ENCODE results near the gene DNASE2.
"Not testable (repeated sequence)": the region's sequence is repeated elsewhere in the genome, so short reads cannot be mapped to it uniquely, and the experiment has no call there.

Gene DNASE2, protein sequence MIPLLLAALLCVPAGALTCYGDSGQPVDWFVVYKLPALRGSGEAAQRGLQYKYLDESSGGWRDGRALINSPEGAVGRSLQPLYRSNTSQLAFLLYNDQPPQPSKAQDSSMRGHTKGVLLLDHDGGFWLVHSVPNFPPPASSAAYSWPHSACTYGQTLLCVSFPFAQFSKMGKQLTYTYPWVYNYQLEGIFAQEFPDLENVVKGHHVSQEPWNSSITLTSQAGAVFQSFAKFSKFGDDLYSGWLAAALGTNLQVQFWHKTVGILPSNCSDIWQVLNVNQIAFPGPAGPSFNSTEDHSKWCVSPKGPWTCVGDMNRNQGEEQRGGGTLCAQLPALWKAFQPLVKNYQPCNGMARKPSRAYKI

DNA sequence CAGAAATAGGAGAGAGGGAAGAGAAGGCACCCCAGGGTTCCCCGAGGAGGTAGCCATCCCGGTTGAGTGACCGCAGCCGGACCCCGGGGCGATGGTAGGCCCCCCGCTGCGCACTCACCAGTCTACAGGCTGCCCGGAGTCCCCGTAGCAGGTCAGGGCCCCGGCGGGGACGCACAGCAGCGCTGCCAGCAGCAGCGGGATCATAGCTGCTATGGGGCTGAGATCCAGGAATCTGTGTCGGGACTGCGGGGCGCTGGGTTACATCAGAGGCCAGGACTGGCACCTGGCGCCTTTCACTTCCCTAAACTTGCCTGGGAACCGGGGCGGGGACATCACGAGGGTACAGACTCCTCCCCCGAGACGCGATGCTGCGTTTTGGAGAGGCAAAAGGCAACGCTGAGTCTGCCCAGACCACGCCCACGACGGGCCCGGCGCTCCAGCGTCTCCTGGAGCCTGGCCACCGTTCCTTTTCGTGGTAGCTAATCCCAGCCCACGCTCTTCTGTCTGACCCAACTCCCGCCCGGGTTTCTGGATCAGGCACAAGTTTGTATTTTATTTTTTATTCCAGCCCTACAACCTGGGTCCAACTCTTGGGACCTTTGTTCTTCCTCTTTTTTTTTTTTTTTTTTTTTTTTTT, at the start of gene DNASE2:
DNASE2 (minus strand) TSS at position 278 of the 637 bp plus-strand sequence; CDS start at position 204, 74 bp downstream.
- peak; percentile 88 for DNase-seq

DNA sequence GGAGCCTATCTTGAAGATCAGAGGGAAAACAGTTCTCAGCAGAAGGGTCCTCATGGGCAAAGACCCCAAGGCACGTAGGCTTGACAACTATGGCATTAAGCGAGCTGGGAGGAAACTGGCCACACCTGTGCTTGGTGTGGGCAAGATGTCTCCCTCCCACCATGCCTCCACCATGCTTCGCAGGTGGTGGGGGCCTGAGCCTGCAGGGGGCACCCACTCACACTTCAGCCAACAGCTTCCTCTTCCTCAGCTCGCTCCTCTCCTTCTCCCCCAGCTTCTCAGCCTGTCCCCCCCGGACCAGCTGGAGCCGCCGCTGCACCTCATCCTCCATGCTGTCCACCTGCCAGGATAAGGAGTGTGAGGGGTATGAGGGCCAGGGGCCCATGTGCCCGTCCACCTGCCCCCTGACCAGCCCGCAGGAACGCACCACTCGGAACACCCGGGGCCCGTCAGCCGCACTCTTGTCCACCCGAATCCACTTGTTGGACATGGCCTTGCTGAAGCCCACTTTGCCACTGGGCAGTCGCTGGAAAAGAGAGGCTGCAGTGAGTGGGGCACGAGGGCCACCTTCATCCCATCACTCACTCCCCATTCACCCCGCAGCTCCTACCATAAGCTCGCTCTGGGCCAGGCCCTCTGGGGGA, 48.9 kb upstream of the DNASE2 start:
- no peak for DNase-seq

DNA sequence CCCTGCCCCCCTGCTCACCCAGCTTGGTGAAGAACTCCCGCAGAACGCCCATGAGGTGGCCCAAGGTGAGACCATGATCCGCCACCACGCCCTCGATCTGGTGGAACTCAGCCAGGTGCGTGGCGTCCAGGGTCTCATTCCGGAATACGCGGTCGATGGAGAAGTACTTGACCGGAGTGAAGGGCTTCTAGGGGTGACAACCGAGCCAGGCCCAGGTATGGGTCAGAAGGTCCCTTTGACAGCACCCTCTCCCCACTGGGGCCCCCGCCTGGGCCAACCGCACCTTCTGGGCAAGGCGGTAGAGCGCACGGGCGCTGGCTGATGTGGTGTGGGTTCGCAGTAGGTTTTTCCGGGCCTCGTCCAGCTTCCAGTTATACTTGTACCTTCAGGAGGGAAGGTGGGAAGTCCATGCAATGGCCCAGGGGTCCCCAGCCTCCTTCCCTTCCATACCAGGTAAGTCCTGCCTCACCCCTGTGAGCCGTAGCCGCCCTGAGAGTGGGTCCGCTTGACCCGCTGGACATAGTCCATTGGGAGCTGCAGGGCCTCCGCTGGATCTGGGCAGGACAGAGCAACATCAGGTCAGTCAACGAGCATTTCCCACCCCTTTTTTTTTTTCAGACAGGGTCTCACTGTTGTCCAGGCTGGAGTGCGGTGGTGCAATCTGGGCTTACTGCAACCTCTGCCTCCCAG, 43.5 kb upstream of the DNASE2 start:
- DNase-seq = no peak

DNA sequence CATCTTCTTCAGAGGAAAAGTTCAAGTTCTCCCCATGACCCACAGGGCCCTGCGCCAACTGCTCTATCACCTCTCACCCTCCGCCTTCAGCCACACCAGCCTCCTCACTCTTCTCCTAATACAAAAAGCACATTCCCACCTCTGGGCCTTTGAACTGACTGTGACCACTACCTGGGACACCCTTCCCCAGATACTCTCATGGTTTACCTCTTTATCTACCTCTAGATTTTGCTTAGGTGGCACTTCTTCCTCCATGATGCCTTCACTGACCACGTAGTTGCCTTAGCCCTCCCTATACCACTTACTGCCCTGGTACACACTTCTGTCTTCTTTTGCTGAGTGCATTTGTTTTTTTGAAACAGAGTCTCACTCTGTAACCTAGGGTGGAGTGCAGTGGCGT, 41.7 kb upstream of the DNASE2 start:
- DNase-seq = no peak

DNA sequence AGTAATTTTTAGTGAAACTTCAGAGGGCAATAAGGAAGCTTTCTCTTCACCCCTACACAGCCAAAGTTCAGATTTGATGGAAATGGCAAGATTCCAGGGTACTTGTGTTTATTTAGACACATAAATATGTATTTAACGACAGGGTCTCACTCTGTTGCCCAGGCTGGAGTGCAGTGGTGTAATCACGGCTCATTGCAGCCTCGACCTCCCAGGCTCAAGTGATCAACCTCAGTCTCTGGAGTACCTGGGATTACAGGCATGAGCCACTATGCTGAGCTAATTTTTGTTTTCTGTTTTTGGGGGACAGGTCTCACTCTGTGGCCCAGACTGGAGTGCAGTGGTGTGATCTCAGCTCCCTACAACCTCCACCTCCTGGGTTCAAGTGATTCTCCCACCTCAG, 39.8 kb upstream of the DNASE2 start:
- DNase-seq = no peak

DNA sequence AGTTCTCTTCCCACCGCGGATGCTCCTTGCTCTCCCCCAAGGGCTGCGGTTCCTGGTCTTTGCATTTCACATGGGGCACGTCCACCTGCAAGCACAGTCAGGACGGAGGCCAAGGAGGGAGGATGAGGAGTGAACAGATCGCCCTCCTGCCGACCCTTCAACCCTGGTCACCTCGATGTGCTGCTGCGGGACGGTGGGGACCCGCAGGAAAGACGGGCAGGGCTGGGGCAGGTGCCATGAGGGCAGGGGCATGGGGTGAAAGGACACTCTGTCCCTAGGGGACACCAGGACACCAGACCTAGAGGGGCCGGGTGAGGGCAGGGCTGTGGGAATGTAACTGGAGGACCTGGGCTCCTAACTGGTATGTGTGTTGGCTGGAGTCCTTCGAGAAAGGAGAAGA, 37.0 kb upstream of the DNASE2 start:
- DNase-seq = no peak

DNA sequence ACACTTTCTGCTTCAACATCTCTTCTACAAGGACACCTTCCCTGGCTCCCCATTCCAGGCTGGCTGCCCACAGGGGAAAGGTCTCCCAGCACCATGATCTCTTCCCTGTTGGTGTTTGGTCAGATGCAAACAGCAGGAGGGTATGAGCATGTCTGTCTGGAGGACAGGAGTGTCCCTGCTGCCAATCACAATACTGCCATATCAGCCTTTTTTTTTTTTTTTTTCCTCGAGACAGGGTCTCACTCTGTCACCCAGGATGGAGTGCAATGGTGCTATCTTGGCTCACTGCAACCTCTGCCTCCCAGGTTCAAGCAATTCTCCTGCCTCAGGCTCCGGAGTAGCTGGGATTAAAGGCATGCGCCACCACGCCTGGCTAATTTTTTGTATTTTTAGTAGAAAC, 34.6 kb upstream of the DNASE2 start:
- not testable (repeated sequence) for DNase-seq

DNA sequence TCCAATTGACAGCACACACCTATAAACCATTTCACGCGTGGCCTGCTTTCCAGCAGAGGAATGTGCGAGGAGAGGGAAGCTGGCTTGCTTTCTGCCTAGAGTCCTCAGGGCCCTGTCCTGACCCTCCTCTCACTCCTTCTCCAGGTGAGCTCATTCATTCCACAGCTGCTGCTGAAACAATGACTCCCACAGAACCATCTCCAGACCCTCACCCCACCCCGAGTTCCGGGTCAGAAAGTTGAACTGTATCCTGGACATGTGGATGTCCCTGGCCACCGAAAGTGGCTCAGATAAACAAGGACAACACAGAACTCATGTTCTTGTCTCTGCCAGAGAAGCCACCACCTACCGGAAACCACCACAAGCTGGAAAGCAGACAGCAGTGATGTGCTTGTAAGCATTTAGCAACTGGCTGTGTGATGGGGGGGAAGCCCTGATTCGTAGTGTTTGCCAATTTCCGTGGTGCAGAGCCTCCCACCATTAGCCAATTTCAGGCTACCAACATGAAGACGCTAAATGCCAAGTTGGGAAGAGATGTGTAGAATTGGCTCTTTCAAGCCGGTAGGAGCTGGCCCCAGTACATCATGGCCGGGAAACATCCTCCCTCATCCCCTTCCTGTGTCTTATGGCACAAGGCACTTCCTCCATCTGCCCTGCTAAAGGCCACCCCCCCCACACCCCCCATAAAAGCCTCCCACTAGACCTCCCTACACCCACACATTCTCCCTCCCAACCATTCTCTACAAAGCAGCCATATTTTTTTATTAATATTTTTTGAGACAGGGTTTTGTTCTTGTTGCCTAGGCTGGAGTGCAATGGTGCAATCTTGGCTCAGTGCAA, 32.8 kb upstream of the DNASE2 start:
- peak; percentile 24 for DNase-seq

DNA sequence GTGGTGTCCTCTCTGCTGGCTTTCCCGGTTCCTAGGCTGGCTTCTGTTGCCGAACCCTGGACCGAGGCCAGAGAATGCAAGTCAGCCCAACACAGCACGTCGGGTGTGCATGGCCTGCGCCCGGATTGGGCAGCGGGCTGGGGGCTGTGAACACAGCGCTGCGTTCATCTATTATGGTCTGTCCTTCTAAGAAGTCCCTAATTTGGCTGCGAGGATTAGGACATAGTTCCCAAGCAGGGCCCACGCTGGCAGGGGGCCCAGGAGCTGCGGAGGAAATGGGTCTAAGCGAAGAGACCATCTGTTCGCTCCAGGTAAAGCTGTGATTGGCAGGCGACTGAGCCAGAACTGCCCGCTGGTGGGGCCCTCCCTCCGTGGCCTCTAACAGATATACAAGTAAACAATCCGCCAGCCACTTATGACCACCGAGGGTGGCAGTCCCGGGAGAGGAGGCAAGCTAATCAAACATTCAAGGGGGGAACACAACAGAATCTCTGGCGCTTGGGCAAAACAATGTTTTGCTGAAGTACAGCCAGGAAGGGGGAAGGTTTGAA, 31.8 kb upstream of the DNASE2 start:
- peak; percentile 64 for DNase-seq

DNA sequence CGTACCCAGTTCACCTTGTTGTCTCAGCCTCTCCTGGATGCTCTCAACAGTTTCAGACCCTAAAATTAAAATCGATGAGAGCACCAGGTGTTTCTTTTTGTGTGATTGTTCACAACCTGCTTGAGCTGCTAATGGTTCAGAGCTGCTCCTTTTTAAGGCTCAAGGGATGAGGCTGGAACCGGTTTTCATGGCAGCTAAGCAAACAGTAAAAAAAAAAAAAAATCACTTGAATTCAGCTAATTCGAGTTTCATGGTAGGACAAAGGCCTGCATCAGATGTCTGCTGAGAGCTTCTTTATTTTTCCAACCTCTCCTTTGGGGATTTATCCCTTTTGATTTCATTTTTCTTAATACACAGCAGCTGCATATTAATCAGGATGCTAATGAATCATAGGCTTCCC, 31.3 kb upstream of the DNASE2 start:
- DNase-seq = no peak

DNA sequence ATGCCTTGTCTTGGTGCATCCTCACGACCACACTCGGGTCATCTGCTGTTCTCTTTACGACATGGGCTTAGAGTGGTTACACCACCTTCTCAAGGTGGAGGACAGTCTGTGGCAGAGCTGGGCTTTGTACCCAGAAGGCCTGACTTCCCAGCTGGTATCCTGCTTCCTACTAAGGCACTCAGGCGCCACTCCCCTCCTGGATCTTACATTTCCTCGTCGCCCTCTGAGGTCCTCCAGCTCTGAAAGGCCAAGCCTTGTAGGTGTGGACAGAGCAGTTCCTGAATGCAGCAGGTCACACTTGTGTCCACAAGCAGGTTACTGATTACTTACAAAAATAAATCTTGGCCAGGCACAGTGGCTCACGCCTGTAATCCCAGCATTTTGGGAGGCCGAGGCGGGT, 25.9 kb upstream of the DNASE2 start:
- no peak for DNase-seq

DNA sequence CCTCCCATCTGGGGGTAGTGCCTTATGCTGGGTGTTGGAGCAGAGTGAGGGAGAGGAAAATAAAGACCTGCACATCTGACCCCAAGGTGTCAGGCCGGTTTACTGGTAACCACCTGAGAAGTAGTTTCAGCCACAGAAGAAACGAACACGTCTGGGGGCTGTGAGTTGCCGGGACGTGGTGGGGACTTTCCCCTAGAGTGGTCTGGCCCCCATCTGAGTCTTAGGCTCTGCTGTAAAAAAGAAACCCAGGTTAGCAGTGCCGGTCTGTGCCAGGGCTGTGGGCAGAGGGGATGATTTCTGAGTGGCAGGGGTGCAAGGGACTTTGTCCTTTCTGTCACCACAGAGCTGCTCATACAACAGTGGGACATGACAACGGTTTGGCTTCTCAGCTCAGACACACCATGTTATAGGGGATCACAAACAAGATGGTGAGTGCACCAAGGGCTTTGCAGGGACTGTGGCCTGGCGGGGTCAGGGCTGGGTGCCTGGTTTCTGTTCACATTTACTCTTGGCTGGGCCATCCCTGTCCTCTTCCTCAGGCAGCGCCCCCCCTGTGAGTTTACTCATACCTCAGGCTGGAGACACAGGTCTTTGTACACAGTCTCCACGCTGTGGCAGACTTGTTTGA, 18.8 kb upstream of the DNASE2 start:
- DNase-seq = no peak

DNA sequence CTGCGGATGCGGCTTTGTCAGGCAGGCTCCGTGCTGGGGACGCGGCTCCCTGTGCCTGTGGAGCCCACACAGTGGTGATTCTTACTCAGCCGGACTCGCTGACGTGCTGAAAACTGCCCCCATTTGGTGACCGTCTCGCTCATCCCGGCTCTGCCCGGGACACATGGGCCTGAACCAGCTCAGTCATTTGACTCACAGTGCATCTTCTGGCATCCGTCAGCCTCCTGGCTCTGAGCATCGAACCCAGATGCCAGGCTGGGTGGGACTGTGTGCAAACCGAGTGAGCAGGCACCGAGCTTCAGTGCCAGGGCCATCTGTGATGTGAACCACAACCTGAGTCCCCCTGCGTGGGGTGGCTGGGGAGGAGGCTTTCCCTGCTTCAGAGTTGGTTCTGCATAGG, 15.2 kb upstream of the DNASE2 start:
- no peak for DNase-seq

DNA sequence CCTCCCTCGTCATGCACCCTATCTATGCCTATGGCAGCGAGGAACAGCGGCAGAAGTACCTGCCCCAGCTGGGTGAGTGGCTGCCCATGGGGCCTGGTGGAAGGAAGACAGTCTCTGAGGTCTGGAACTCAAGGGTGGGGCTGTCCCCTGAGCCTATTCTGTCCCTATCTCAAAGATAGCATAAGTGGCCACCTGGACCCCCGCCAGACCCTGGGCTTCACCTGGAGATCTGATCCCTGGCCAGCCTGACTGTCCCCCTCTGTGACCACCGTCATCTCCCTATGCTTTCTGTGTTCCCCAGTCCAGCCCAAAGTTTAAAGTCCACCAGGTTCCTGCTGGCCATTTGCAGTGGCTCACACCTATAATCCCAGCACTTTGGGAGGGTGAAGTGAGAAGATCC, 12.3 kb upstream of the DNASE2 start:
- DNase-seq = no peak

DNA sequence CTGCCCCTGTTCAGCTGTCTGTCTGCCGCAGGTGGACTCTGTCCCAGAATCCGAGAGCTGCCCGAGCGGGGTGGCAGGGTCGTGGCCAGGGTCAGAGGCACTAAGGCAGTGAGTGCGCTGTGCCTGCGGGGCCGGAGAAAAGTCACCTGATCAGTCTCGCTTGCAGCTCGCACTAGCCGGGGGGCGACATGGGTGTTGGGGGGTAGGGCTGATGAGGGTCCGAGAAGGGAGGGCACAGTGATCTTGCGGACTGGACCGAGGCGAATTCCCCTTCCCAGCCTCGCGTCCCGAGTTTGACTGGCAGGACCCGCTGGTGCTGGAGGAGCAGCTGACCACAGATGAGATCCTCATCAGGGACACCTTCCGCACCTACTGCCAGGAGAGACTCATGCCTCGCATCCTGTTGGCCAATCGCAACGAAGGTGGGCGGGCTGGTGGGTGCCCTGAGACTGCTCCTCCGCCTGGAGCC, 10.3 kb upstream of the DNASE2 start:
- DNase-seq = no peak

DNA sequence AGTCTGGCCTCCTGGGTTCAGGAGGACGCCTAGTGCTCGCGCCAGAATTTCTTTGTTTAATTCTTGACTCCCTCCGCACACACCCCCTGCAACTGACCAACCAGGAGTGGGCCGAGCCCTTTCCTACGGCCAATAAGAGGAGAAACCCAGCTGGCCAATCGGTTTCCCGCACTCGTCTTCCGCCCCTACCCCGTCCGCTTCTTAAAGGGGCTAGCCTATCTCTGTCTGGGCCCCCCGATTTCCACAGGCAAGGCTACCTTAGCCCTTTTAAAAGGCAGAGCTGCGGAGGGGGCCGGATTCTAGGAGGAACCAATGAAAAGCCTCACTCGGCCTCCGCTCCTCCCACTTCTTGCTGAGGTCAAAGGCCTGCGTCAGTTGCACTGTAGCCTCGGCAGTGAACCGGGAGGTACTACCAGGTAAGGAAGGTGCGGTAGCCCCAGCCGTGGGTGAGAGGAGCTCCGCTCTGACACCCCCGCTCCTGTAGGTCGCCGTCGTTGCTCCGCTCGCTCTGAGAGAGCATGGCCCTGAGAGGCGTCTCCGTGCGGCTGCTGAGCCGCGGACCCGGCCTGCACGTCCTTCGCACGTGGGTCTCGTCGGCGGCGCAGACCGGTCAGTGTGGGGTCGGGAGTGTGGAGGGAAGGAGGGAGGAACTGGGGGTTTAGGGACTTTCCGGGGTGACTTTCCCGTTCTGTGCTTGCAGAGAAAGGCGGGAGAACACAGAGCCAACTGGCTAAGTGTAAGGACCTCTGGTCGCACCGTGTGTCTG, 9.7 kb upstream of the DNASE2 start, which contains the start of gene GCDH:
GCDH (plus strand) TSS at position 374 of the 766 bp plus-strand sequence; CDS start at position 519, 145 bp downstream.
- peak; percentile 96 for DNase-seq

DNA sequence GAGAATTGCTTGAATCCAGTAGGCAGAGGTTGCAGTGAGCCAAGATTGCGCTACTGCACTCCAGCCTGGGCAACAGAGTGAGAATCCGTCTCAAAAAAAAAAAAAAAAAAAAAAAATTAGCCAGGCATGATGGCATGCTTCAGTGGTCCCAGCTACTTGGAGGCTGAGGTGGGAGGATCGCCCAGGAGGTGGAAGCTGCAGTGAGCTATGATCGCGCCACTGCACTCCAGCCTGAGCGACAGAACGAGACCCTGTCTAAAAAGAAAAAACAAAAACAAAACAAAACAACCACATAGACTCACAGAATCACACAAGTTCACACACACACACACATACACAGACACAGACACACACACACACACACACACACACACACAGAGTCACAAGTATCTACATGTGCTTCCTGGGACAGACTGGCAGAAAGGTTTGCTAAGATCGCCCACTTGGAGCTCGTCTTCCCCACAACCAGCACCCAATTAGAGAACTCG, 9.1 kb upstream of the DNASE2 start:
- not testable (repeated sequence) for DNase-seq

DNA sequence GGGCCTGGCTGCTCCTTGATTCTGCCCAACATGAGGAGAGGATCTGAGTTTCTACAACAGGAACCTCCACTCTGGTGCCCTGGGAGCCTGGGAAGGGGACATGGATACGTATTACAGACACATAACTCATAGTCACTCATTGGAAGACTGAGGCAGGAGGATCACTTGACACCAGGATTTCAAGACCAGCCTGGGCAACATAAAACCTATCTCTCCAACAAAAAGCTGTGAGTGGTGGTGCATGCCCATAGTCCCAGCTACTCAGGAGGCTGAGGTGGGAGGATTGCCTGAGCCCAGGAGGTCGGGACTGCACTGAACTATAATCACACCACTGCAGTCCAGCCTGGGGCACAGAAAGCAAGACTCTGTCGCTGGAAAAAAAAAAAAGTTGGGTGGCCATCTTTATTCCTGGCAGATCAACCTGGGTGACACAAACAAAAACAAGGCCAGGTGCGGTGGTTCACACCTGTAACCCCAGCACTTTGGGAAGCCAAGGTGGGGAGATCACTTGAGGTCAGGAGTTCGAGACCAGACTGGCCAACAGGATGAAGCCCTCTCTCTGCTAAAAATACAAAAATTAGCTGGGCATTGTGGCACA, 6.9 kb upstream of the DNASE2 start:
- no peak for DNase-seq

DNA sequence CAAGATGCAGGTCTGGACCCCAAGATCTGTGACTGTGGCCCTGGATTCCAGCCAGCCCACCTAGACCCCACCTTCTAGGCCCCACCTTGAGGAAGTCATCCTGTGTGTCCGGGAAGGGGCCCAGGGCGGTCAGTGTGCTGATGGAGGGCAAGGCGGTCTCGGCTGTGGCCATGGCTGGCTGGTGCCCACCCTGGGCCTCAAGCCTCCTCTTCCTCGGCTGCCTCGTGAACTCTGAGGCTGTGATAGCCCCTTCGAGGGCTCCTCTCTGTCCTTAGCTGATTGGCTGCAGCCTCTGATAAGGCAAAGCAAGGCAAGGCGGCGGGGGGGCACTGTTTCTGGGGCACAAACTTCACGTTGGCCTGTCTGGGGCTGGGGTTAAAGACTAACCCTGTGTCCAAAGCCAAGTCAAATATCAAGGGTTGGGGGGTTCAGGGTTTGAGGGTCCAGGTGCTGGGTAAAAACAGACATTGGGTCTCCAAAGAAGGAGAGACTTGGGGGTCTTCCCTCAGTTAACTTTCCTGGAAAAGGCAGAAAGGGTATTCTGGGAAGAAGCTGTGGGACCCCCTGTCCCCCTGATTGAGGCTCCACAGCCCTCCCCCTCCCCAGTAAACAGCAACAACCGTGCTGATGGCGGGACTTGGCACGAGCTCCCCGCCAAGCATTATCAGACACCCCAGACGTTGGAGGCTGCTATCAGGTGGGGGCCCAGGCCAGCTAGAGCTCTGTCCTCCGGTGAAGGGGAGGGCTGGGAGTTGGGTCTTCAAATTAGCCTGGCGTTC, 5.9 kb upstream of the DNASE2 start, which contains the start of gene KLF1:
KLF1 (minus strand) TSS at position 233 of the 779 bp plus-strand sequence; CDS start at position 172, 61 bp downstream.
- DNase-seq = no peak
